HEK293 (cell line): Measurements from ENCODE around the gene EXOC3.
A peak's percentile ranks its signal among the peaks of the same experiment; 100 is the strongest.

Source experiments
- AEBP2 ChIP-seq: fragments of 450-650 bp; formaldehyde crosslinking; IDR thresholded peaks from 2 replicates; pipeline ENCODE4 v1.5.1; 2016; ENCODE audit warnings: missing biosample characterization, missing genetic modification characterization, borderline replicate concordance
- BCL6B ChIP-seq: fragments of 450-650 bp; formaldehyde crosslinking; IDR thresholded peaks from 2 replicates; pipeline ENCODE4 v1.5.1; 2017; ENCODE audit warnings: missing biosample characterization, missing genetic modification characterization
- GLI2 ChIP-seq: fragments of 450-650 bp; formaldehyde crosslinking; IDR thresholded peaks from 2 replicates; pipeline ENCODE4; 2017; ENCODE audit warnings: missing biosample characterization, missing genetic modification characterization, low read depth, borderline replicate concordance
- GLIS2 ChIP-seq: fragments of 450-650 bp; formaldehyde crosslinking; IDR thresholded peaks from 2 replicates; pipeline ENCODE4 v1.5.1; 2016; ENCODE audit warnings: missing biosample characterization, missing genetic modification characterization
- OSR2 ChIP-seq: fragments of 450-650 bp; formaldehyde crosslinking; IDR thresholded peaks from 2 replicates; pipeline ENCODE4 v1.5.1; 2016; ENCODE audit warnings: missing biosample characterization, missing genetic modification characterization
- PRDM4 ChIP-seq: fragments of 450-650 bp; formaldehyde crosslinking; IDR thresholded peaks from 2 replicates; pipeline ENCODE4 v1.5.1; 2017; ENCODE audit warnings: missing biosample characterization, missing genetic modification characterization
- RBAK ChIP-seq: fragments of 450-650 bp; formaldehyde crosslinking; IDR thresholded peaks from 2 replicates; pipeline ENCODE4 v1.5.1; 2016; ENCODE audit warnings: missing biosample characterization, missing genetic modification characterization
- REST ChIP-seq: fragments of 450-650 bp; formaldehyde crosslinking; IDR thresholded peaks from 2 replicates; pipeline ENCODE4 v1.5.1; 2016; ENCODE audit warnings: missing biosample characterization, missing genetic modification characterization
- SCRT2 ChIP-seq: fragments of 450-650 bp; formaldehyde crosslinking; IDR thresholded peaks from 2 replicates; pipeline ENCODE4 v1.5.1; 2016; ENCODE audit warnings: missing biosample characterization, missing genetic modification characterization
- SP3 ChIP-seq: fragments of 450-650 bp; formaldehyde crosslinking; IDR thresholded peaks from 2 replicates; pipeline ENCODE4 v1.5.1; 2016; ENCODE audit warnings: missing biosample characterization, missing genetic modification characterization
- TCF7L2 ChIP-seq: IDR thresholded peaks from 2 replicates; pipeline ENCODE4 v1.6.1; 2011; ENCODE audit warnings: low read depth, mild to moderate bottlenecking, inconsistent platforms, low read length, moderate library complexity, borderline replicate concordance
- ZBTB20 ChIP-seq: fragments of 450-650 bp; formaldehyde crosslinking; IDR thresholded peaks from 2 replicates; pipeline ENCODE4 v1.5.1; 2016; ENCODE audit warnings: missing biosample characterization, missing genetic modification characterization
- ZFHX2 ChIP-seq: fragments of 450-650 bp; formaldehyde crosslinking; conservative IDR thresholded peaks from 2 replicates; pipeline ENCODE4 v1.5.1; 2016; ENCODE audit warnings: missing biosample characterization, missing genetic modification characterization
- ZNF114 ChIP-seq: fragments of 450-650 bp; formaldehyde crosslinking; IDR thresholded peaks from 2 replicates; pipeline ENCODE4 v1.5.0; 2017; ENCODE audit warnings: missing biosample characterization, missing genetic modification characterization
- ZNF138 ChIP-seq: fragments of 450-650 bp; formaldehyde crosslinking; IDR thresholded peaks from 2 replicates; pipeline ENCODE4 v1.5.1; 2016; ENCODE audit warnings: missing biosample characterization, missing genetic modification characterization, borderline replicate concordance
- ZNF169 ChIP-seq: fragments of 450-650 bp; formaldehyde crosslinking; IDR thresholded peaks from 2 replicates; pipeline ENCODE4 v1.5.1; 2016; ENCODE audit warnings: missing biosample characterization, missing genetic modification characterization
- ZNF239 ChIP-seq: fragments of 450-650 bp; formaldehyde crosslinking; IDR thresholded peaks from 2 replicates; pipeline ENCODE4 v1.5.1; 2016; ENCODE audit warnings: missing biosample characterization, missing genetic modification characterization
- ZNF26 ChIP-seq: fragments of 450-650 bp; formaldehyde crosslinking; IDR thresholded peaks from 2 replicates; pipeline ENCODE4 v1.5.1; 2016; ENCODE audit warnings: missing biosample characterization, missing genetic modification characterization
- ZNF433 ChIP-seq: fragments of 450-650 bp; formaldehyde crosslinking; IDR thresholded peaks from 2 replicates; pipeline ENCODE4 v1.5.1; 2016; ENCODE audit warnings: missing biosample characterization, missing genetic modification characterization, low read depth
- ZNF48 ChIP-seq: fragments of 450-650 bp; formaldehyde crosslinking; IDR thresholded peaks from 2 replicates; pipeline ENCODE4 v1.5.1; 2016; ENCODE audit warnings: missing biosample characterization, missing genetic modification characterization
- ZNF513 ChIP-seq: fragments of 450-650 bp; IDR thresholded peaks from 2 replicates; pipeline ENCODE4 v1.5.1; 2018; ENCODE audit warnings: missing biosample characterization, missing genetic modification characterization
- ZNF555 ChIP-seq: fragments of 450-650 bp; formaldehyde crosslinking; conservative IDR thresholded peaks from 2 replicates; pipeline ENCODE4 v1.5.1; 2017; ENCODE audit warnings: missing biosample characterization, mild to moderate bottlenecking, missing genetic modification characterization, inconsistent platforms
- ZNF600 ChIP-seq: fragments of 450-650 bp; formaldehyde crosslinking; IDR thresholded peaks from 2 replicates; pipeline ENCODE4 v1.5.1; 2016; ENCODE audit warnings: missing biosample characterization, missing genetic modification characterization
- ZNF664 ChIP-seq: fragments of 450-650 bp; formaldehyde crosslinking; IDR thresholded peaks from 2 replicates; pipeline ENCODE4 v1.5.1; 2016; ENCODE audit warnings: missing biosample characterization, missing genetic modification characterization
- ZNF677 ChIP-seq: fragments of 450-650 bp; IDR thresholded peaks from 2 replicates; pipeline ENCODE4 v1.5.0; 2018; ENCODE audit warnings: missing biosample characterization, mild to moderate bottlenecking, missing genetic modification characterization, moderate library complexity
- ZNF747 ChIP-seq: fragments of 450-650 bp; formaldehyde crosslinking; IDR thresholded peaks from 2 replicates; pipeline ENCODE4 v1.5.1; 2016; ENCODE audit warnings: missing biosample characterization, missing genetic modification characterization
- ZNF830 ChIP-seq: fragments of 450-650 bp; IDR thresholded peaks from 2 replicates; pipeline ENCODE4 v1.5.0; 2018; ENCODE audit warnings: missing biosample characterization, missing genetic modification characterization, low read depth, mild to moderate bottlenecking, moderate library complexity
- ZSCAN5A ChIP-seq: fragments of 450-650 bp; formaldehyde crosslinking; IDR thresholded peaks from 2 replicates; pipeline ENCODE4 v1.5.1; 2016; ENCODE audit warnings: missing biosample characterization, missing genetic modification characterization

The EXOC3 gene

GRCh38 chr5:472076-472655 lies 29.2 kb downstream of the EXOC3 start (continued):
- TF ChIP-seq PRDM4 (tag by site-specific recombination) (no peak), ZNF114 (no peak), ZNF169 (tag by site-specific recombination) (no peak), ZNF677 (tag by site-specific recombination) (no peak), ZNF747 (tag by site-specific recombination) (no peak), ZNF138 (tag by site-specific recombination) (no peak), OSR2 (no peak), GLIS2 (tag by site-specific recombination) (peak; percentile 95), ZNF48 (tag by site-specific recombination) (no peak), ZNF433 (no peak), SP3 (peak; percentile 27; the same call in 1 of the 2 replicates), ZNF513 (no peak), ZBTB20 (tag by site-specific recombination) (peak; percentile 67; the same call in 1 of the 2 replicates), ZNF555 (tag by site-specific recombination) (no peak), ZNF26 (tag by site-specific recombination) (no peak), ZNF830 (no peak), ZNF600 (tag by site-specific recombination) (no peak), REST (tag by site-specific recombination) (no peak), RBAK (no peak), ZNF239 (tag by site-specific recombination) (no peak), SCRT2 (tag by site-specific recombination) (no peak), AEBP2 (no peak), ZFHX2 (tag by site-specific recombination) (peak; percentile 77), GLI2 (tag by site-specific recombination) (no peak), TCF7L2 (no peak), ZSCAN5A (tag by site-specific recombination) (no peak), BCL6B (tag by site-specific recombination) (no peak), ZNF664 (no peak)
